Aorta (tissue), 5 donors: Measurements from ENCODE around the gene ZBBX. TPM values are rescaled to one million over a fixed set of nuclear protein-coding genes. Genes with fewer than 3 reads are reported as not detected.

Experiments used
- ATAC-seq: fragments of 200-7000 bp; cut with Tn5 transposase; one replicate; pipeline ENCODE4 v1.9.1; 2022; ENCODE audit warnings: moderate library complexity; ENCODE audit not compliant: low FRiP score
- DNase-seq, 2 donors: peaks; one replicate each; pipeline ENCODE4 v3.0.0-alpha.2; 2020
- H3K27ac ChIP-seq, 2 donors: one replicate each; pipeline ENCODE4 v1.5.1; 2013; ENCODE audit warnings: low read length in 2 of 2, mild to moderate bottlenecking in 2 of 2, moderate library complexity in 2 of 2, control low read depth in 1 of 2, inconsistent platforms in 1 of 2, low read depth in 1 of 2
- H3K27me3 ChIP-seq, 2 donors: one replicate each; pipeline ENCODE4 v1.6.1; 2013; ENCODE audit warnings: control low read depth in 1 of 2, low read length in 1 of 2, mild to moderate bottlenecking in 1 of 2, moderate library complexity in 1 of 2; ENCODE audit not compliant: insufficient read depth in 2 of 2, control insufficient read depth in 1 of 2
- H3K36me3 ChIP-seq, 2 donors: one replicate each; pipeline ENCODE4 v1.6.1; 2013; ENCODE audit warnings: control low read depth in 1 of 2, low read length in 1 of 2, mild to moderate bottlenecking in 1 of 2; ENCODE audit not compliant: insufficient read depth in 2 of 2, control insufficient read depth in 1 of 2
- H3K4me1 ChIP-seq, 2 donors: one replicate each; pipeline ENCODE4 v1.6.1; 2013; ENCODE audit warnings: low read length in 2 of 2, control low read depth in 1 of 2, mild to moderate bottlenecking in 1 of 2, moderate library complexity in 1 of 2; ENCODE audit not compliant: insufficient read depth in 2 of 2, control insufficient read depth in 1 of 2
- H3K4me3 ChIP-seq, 2 donors: one replicate each; pipeline ENCODE4 v1.5.1; 2013; ENCODE audit warnings: low read length in 2 of 2, control low read depth in 1 of 2, mild to moderate bottlenecking in 1 of 2
- H3K9me3 ChIP-seq: one replicate; pipeline ENCODE4 v1.6.1; 2013; ENCODE audit warnings: mild to moderate bottlenecking, low read length; ENCODE audit not compliant: control insufficient read depth
- WGBS, 2 donors: extraction: QIAGEN DNeasy Blood & Tissue Kit; methylation state at CpG; one replicate each; pipeline ENCODE4 v1.1.7; 2013; 5-methylcytosine and 5-hydroxymethylcytosine counted together
- intact Hi-C, 2 donors: fragments of 100-400 bp; cut with DNase I; formaldehyde crosslinking; loops; one replicate each; pipeline versions ENCODE4 v1.14.2 to v1.15.0; 2022
- polyA plus RNA-seq, 2 donors: library from polyadenylated mRNA; stranded (reverse); fragments of 200-250 nt; gene quantifications; one replicate each; pipeline ENCODE4 v1.2.3, GENCODE V29; 2013
- total RNA-seq, 2 donors: library from RNA; stranded (reverse); fragmentation: NEBNext Ultra II Directional; extraction: Animal tissue kit (Norgen Biotek cat#: 25700); gene quantifications; one replicate each; pipeline ENCODE4 v1.2.1, GENCODE V29; 2021
- donor health status: healthy with polysubstance abuse.
- donor health status: Bipolar disorder and iron deficiency.
- donor health status: DM: no; HTN: no; CAD: no.
- donor health status: DM: no; HTN: no; CAD: no.
- donor health status: DM: yes; HTN: yes; CAD: no.

ZBBX gene
- total and polyA plus RNA-seq, 4 donors = not detected

DNA sequence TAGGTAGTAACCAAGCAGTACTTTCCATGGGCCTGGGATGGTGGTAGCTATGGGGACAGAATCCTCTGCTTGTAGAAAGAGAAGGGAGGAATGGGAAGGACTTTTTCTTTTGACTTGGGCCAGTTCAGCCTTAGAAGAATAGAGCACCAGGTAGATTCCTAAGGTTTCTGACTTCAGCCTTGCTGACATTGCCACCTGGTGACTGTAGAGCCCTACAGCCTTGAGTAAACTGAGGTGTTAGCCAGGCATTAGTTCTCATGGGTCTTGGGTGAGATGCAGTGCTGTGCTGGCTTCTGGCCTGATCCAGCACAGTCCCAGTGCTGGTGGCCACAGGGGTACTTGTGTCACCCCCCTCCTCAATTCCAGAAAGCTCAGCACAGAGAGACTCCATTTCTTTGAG, 171.1 kb downstream of the ZBBX start:
- Histone ChIP-seq H3K4me3 (no peak overlapping the region), H3K4me1 (no peaks in the 10 kb centered on the region), H3K27me3 (no peaks in the 10 kb centered on the region), H3K9me3 (peaks cover 2% of the 10 kb centered on the region), H3K36me3 (no peaks in the 10 kb centered on the region), H3K27ac (no peak overlapping the region)
- intact Hi-C loops = no loop called here
- ATAC-seq (no peak), DNase-seq (no peak)

DNA sequence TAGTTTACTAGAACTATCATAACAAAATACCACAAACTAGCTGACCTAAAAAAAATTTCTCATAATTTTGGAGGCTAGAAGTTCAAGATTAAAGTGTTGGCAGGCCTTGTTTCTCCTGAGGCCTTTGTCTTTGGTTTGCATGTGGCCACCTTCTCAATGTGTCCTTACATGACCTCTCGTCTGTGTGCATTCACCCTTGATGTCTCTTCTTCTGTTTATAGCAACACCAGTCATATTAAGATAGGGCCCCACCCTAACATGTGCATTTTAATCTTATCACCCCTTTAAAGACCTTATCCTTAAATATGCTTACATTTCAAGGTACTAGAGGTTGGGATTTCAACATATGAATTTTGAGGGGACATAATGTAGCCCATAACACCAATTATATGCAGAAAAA, 177.0 kb downstream of the ZBBX start:
- ATAC-seq = no peak
- 52 to 63% methylated on average over 1 of the region's 1 CpG for WGBS, 2 donors
- Histone ChIP-seq H3K27me3 (no peaks in the 10 kb centered on the region), H3K27ac (no peak overlapping the region), H3K4me3 (no peak overlapping the region), H3K9me3 (no peaks in the 10 kb centered on the region), H3K4me1 (no peaks in the 10 kb centered on the region), H3K36me3 (no peaks in the 10 kb centered on the region)
- intact Hi-C loops = no loop called here
- DNase-seq = no peak

DNA sequence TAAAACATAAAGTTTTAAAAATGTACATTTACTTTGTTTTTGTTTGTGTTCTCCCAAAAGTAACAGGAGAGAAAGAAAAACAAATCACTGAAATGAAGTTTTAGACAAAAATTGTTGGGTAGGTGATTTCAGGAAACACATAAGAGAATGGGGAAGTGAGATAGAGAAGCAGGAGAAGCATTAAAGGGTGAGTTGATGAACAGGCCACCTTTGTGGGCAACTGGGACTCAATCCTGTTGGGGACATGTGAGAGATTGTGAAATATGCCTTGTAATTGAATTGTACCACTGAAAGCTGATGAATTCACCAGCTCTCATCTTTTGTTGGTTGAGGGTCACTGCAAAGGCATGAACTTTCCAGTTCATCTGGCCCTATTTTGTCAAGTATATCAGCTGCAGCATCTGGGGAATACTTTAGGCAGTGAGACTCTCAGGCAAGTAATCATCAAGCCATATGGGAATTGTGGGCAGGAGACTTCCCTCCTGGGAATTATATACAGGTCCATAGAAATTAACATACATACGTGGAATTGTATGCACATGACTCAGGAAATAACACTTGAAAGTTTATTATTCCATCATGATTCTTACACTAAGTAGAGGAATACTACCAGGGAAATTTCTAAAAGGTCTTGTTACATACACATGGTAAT, 181.0 kb downstream of the ZBBX start:
- H3K27me3 ChIP-seq = no peaks in the 10 kb centered on the region
- intact Hi-C loops = no loop called here
- peaks cover 2% of the 10 kb centered on the region for H3K9me3 ChIP-seq
- no peaks in the 10 kb centered on the region for H3K36me3 ChIP-seq
- ATAC-seq (no peak), DNase-seq (no peak)
- H3K4me1 ChIP-seq = no peaks in the 10 kb centered on the region
- H3K4me3 ChIP-seq = no peak overlapping the region
- WGBS, 2 donors = 19 to 52% methylated on average over 1 of the region's 1 CpG
- no peak overlapping the region for H3K27ac ChIP-seq

Other genes starting within 250 kb of the ZBBX start
- gene SERPINI2, start 93.7 kb upstream of the ZBBX start, total RNA-seq = under 1 TPM; 0.49 to 0.51 TPM
- gene SERPINI2, start 93.7 kb upstream of the ZBBX start, polyA plus RNA-seq = under 1 TPM in 1 of 2 donors, not detected in 1; 0.64 TPM